ENCODE measurements around the gene ASTN2.

Gene ASTN2

GRCh38 chr9:117414220-117414905, 494 bp downstream of the ASTN2 start:
- TF ChIP-seq ZFX (IDR thresholded peaks at IDR 0.05), result no peak
- H3K27ac ChIP-seq, result no peak overlapping the region

GRCh38 chr9:117413346-117414219, 1.3 kb downstream of the ASTN2 start:
- no peak for TF ChIP-seq ZFX (IDR thresholded peaks at IDR 0.05)
- no peak for TF ChIP-seq CTCF (conservative IDR thresholded peaks at IDR 0.05)
- no peak overlapping the region for H3K27ac ChIP-seq

GRCh38 chr9:117412841-117413240, 2.0 kb downstream of the ASTN2 start:
- H3K27ac ChIP-seq, result no peak overlapping the region
- no peak for TF ChIP-seq CTCF (conservative IDR thresholded peaks at IDR 0.05)
- no peak for TF ChIP-seq ZFX (IDR thresholded peaks at IDR 0.05)

- no peak overlapping the region for H3K27ac ChIP-seq
- TF ChIP-seq ZFX (IDR thresholded peaks at IDR 0.05) (no peak), CTCF (conservative IDR thresholded peaks at IDR 0.05) (no peak)
Observed at GRCh38 chr9:117412006-117412715, 2.7 kb downstream of the ASTN2 start.

- TF ChIP-seq ZFX (IDR thresholded peaks at IDR 0.05) (no peak), CTCF (conservative IDR thresholded peaks at IDR 0.05) (peak; percentile 75)
- no peak overlapping the region for H3K27ac ChIP-seq
Observed at GRCh38 chr9:117411547-117411946, 3.3 kb downstream of the ASTN2 start.

GRCh38 chr9:117409321-117409720, 5.5 kb downstream of the ASTN2 start:
- TF ChIP-seq CTCF (conservative IDR thresholded peaks at IDR 0.05) (no peak), ZFX (IDR thresholded peaks at IDR 0.05) (no peak)
- no peak overlapping the region for H3K27ac ChIP-seq

GRCh38 chr9:117407436-117408022, 7.3 kb downstream of the ASTN2 start:
- no peak for TF ChIP-seq ZFX (IDR thresholded peaks at IDR 0.05)
- no peak for TF ChIP-seq CTCF (conservative IDR thresholded peaks at IDR 0.05)
- no peak overlapping the region for H3K27ac ChIP-seq
